GM12878 (cell line): ENCODE measurements around the gene FAM117B.

Experiments
- BRCA1 ChIP-seq: IDR thresholded peaks from 2 replicates; pipeline ENCODE4 v1.6.1; 2011; ENCODE audit warnings: low read depth, low read length, improper control_type of control experiment
- CEBPZ ChIP-seq: fragments of 150-350 bp; IDR thresholded peaks from 2 replicates; pipeline ENCODE4 v1.6.1; 2016; ENCODE audit warnings: low read depth, low read length
- CTCF ChIP-seq, 3 experiments: IDR thresholded peaks in 2 of 3; conservative IDR thresholded peaks in 1 of 3; 2 replicates each; pipeline ENCODE4 v1.5.1; 2011; ENCODE audit warnings: low read depth in 3 of 3, low read length in 3 of 3, mild to moderate bottlenecking in 3 of 3, control low read depth in 2 of 3, moderate library complexity in 2 of 3, inconsistent platforms in 1 of 3, mixed read lengths in 1 of 3; ENCODE audit not compliant: control insufficient read depth in 2 of 3, insufficient read depth in 1 of 3; ENCODE audit errors: extremely low read depth in 1 of 3
- DPF2 ChIP-seq: fragments of 450-650 bp; IDR thresholded peaks from 2 replicates; pipeline ENCODE4 v1.6.1; 2017; ENCODE audit warnings: mild to moderate bottlenecking
- EGR1 ChIP-seq, 2 experiments: IDR thresholded peaks; 1 replicate in 1 of 2; 2 replicates in 1 of 2; pipeline ENCODE4 v1.6.1; 2011 to 2012; ENCODE audit warnings: low read depth in 2 of 2, low read length in 2 of 2, borderline replicate concordance in 1 of 2, mild to moderate bottlenecking in 1 of 2, moderate library complexity in 1 of 2
- GABPA ChIP-seq: IDR thresholded peaks from 2 replicates; pipeline ENCODE4 v1.6.1; 2014; ENCODE audit warnings: antibody characterized with exemption, low read depth, mild to moderate bottlenecking, inconsistent platforms
- HCFC1 ChIP-seq: fragments of 150-350 bp; IDR thresholded peaks from 2 replicates; pipeline ENCODE4 v1.6.1; 2014; ENCODE audit warnings: low read length
- MEF2A ChIP-seq: IDR thresholded peaks from 2 replicates; pipeline ENCODE4 v1.6.1; 2011; ENCODE audit warnings: low read depth, mild to moderate bottlenecking, low read length, moderate library complexity; ENCODE audit not compliant: insufficient read depth
- NFYA ChIP-seq: IDR thresholded peaks from 2 replicates; pipeline ENCODE4 v1.6.1; 2011; ENCODE audit warnings: low read depth, mild to moderate bottlenecking, low read length, improper control_type of control experiment, borderline replicate concordance
- POLR2A ChIP-seq: IDR thresholded peaks from 2 replicates; pipeline ENCODE4 v1.6.1; 2011; ENCODE audit warnings: low read depth, mild to moderate bottlenecking, low read length
- SIX5 ChIP-seq: IDR thresholded peaks from 2 replicates; pipeline ENCODE4 v1.6.1; 2011; ENCODE audit warnings: mild to moderate bottlenecking, low read depth, low read length, moderate library complexity; ENCODE audit not compliant: severe bottlenecking
- SP1 ChIP-seq: IDR thresholded peaks from one replicate; pipeline ENCODE4 v1.6.1; 2011; ENCODE audit warnings: low read depth, low read length
- SREBF1 ChIP-seq: IDR thresholded peaks from 2 replicates; pipeline ENCODE4 v1.6.1; 2012; ENCODE audit warnings: mild to moderate bottlenecking, low read length
- TF ChIP-seq, protein P1 (sequence below): IDR thresholded peaks from 2 replicates; pipeline ENCODE4 v1.6.1; 2011; ENCODE audit warnings: low read depth, low read length, improper control_type of control experiment, borderline replicate concordance

DNA sequence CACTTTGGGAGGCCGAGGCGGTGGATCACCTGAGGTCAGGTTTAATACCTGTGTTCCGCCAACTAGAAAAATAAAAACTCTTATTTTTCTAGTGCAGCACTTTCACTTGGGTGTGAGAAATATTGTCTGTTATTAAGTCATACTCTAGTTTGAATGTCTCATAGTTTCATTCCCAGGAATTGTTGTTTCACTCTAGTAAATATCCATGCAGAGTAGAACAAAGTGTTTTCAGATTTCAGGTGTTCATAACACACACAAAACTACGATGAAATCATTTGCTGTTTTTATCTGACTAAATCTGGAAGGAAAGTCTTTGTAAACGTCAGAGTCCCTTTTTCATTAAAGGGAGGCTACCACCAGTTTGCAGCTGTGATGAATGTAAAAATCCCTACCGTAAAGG lies 4.0 kb downstream of the FAM117B start:
- TF ChIP-seq DPF2 (no peak), BRCA1 (no peak), SIX5 (no peak), NFYA (no peak), CEBPZ (no peak), EGR1 (IDR thresholded peaks at IDR 0.05; ENCODE audit: borderline replicate concordance in 1 of 2, low read depth in 2 of 2, low read length in 2 of 2) (no peak), CTCF (IDR thresholded peaks at IDR 0.05 in 2 of 3, conservative IDR thresholded peaks at IDR 0.05 in 1 of 3; ENCODE audit: control insufficient read depth in 2 of 3, extremely low read depth in 1 of 3, insufficient read depth in 1 of 3, low read depth in 3 of 3, low read length in 3 of 3) (no peak), SREBF1 (no peak), SP1 (no peak), MEF2A (no peak), HCFC1 (no peak), POLR2A (no peak), GABPA (no peak)
- TF ChIP-seq, protein P1, sequence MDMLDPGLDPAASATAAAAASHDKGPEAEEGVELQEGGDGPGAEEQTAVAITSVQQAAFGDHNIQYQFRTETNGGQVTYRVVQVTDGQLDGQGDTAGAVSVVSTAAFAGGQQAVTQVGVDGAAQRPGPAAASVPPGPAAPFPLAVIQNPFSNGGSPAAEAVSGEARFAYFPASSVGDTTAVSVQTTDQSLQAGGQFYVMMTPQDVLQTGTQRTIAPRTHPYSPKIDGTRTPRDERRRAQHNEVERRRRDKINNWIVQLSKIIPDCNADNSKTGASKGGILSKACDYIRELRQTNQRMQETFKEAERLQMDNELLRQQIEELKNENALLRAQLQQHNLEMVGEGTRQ: no peak
